Thyroid gland (tissue), 4 donors: ENCODE results near the gene TBRG4.

Source experiments
- POLR2A ChIP-seq, 2 donors: fragments of 450-650 bp; IDR thresholded peaks; one replicate each; pipeline ENCODE4 v1.6.1; 2017; ENCODE audit warnings: antibody characterized with exemption in 2 of 2, mild to moderate bottlenecking in 2 of 2, moderate library complexity in 1 of 2
- TF ChIP-seq, protein P1 (sequence below), 6 experiments: fragments of 200-600 bp in 3 of 6; fragments of 450-650 bp in 3 of 6; sonication (generic) in 3 of 6; IDR thresholded peaks; one replicate each; pipeline ENCODE4 v1.5.1; 2016 to 2019; ENCODE audit warnings: antibody characterized with exemption in 6 of 6, mild to moderate bottlenecking in 2 of 6, inconsistent platforms in 1 of 6, moderate library complexity in 1 of 6

DNA sequence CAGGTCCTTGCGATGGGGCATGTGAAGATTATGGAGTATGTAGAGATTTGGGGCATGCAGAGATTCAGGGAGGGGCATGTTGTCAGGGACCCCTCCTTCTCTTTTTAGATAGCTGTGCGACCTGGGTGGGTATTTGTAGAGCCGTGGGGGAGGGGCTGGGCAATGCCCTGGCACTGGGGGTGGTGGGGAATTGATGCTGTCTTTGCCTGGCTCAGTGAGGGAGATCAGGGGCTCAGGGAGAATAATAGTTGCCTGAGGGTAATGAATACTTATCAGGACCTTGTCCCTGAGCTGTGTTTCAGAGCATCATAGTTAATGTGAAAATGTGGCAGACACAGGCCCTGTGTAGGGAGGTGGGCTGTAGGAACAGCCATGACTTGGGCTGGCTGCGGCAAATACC, 49.6 kb upstream of the TBRG4 start:
- TF ChIP-seq, protein P1, sequence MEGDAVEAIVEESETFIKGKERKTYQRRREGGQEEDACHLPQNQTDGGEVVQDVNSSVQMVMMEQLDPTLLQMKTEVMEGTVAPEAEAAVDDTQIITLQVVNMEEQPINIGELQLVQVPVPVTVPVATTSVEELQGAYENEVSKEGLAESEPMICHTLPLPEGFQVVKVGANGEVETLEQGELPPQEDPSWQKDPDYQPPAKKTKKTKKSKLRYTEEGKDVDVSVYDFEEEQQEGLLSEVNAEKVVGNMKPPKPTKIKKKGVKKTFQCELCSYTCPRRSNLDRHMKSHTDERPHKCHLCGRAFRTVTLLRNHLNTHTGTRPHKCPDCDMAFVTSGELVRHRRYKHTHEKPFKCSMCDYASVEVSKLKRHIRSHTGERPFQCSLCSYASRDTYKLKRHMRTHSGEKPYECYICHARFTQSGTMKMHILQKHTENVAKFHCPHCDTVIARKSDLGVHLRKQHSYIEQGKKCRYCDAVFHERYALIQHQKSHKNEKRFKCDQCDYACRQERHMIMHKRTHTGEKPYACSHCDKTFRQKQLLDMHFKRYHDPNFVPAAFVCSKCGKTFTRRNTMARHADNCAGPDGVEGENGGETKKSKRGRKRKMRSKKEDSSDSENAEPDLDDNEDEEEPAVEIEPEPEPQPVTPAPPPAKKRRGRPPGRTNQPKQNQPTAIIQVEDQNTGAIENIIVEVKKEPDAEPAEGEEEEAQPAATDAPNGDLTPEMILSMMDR (IDR thresholded peaks at IDR 0.05), result no peak
- TF ChIP-seq POLR2A (IDR thresholded peaks at IDR 0.05), result no peak
